Lower leg skin (tissue), 4 donors: ENCODE results near the gene STK25. TPM values are rescaled to one million over a fixed set of nuclear protein-coding genes. Genes with fewer than 3 reads are reported as not detected.
"Not testable (repeated sequence)": the region's sequence is repeated elsewhere in the genome, so short reads cannot be mapped to it uniquely, and the experiment has no call there.

Experiments used
- DNase-seq, 2 donors: peaks; one replicate each; pipeline ENCODE4 v3.0.0-alpha.2; 2019; ENCODE audit warnings: low spot score in 2 of 2
- H3K4me3 ChIP-seq: fragments of 200-600 bp; sonication (generic); 2 replicates; pipeline ENCODE4 v1.5.1; 2017; ENCODE audit warnings: mild to moderate bottlenecking, low read depth; ENCODE audit not compliant: poor library complexity, severe bottlenecking
- CTCF ChIP-seq, 3 donors: fragments of 450-650 bp; IDR thresholded peaks; one replicate each; pipeline ENCODE4 v1.5.1; 2016; ENCODE audit warnings: antibody characterized with exemption in 3 of 3, mild to moderate bottlenecking in 3 of 3, moderate library complexity in 2 of 3
- POLR2A ChIP-seq, 2 donors: fragments of 450-650 bp; IDR thresholded peaks; one replicate each; pipeline ENCODE4 v1.6.1; 2016 to 2017; ENCODE audit warnings: antibody characterized with exemption in 2 of 2, mild to moderate bottlenecking in 1 of 2, moderate library complexity in 1 of 2
- WGBS, 2 donors: methylation state at CpG; one replicate each; pipeline ENCODE4 v1.1.5; 2018; 5-methylcytosine and 5-hydroxymethylcytosine counted together
- intact Hi-C: fragments of 100-400 bp; cut with DNase I; formaldehyde crosslinking; loops from one replicate; pipeline ENCODE4 v1.15.0; 2023; ENCODE audit warnings: low total_unique reads
- total RNA-seq, 4 donors: library from RNA; depleted of rRNA; stranded (reverse); fragments of >200 nt; gene quantifications; one replicate each; pipeline ENCODE4 v1.1.0, GENCODE V29; 2016

The STK25 gene
- total RNA-seq, 4 donors from 2014 or later: 137 to 315 (median 188) TPM

- 59 to 61% methylated on average over 13 of the region's 13 CpGs for WGBS, 2 donors
- intact Hi-C loops: no loop called here
- H3K4me3 ChIP-seq: no peak overlapping the region
- TF ChIP-seq CTCF (IDR thresholded peaks at IDR 0.05) (no peak), POLR2A (IDR thresholded peaks at IDR 0.05) (no peak)
- no peak for DNase-seq
Measured at GRCh38 chr2:241531161-241531722, 22.9 kb upstream of the STK25 start.

GRCh38 chr2:241530571-241530970 is 22.2 kb upstream of the STK25 start:
- DNase-seq: no peak
- no peak overlapping the region for H3K4me3 ChIP-seq
- 53 to 65% methylated on average over 8 of the region's 8 CpGs for WGBS, 2 donors
- TF ChIP-seq CTCF (IDR thresholded peaks at IDR 0.05) (no peak), POLR2A (IDR thresholded peaks at IDR 0.05) (no peak)
- intact Hi-C loops: no loop called here

- 92 to 94% methylated on average over 31 of the region's 31 CpGs for WGBS, 2 donors
- DNase-seq, intact Hi-C loops, H3K4me3 ChIP-seq: not testable (repeated sequence)
Measured at GRCh38 chr2:241525818-241526780, 17.7 kb upstream of the STK25 start.

GRCh38 chr2:241522477-241522876 is 14.1 kb upstream of the STK25 start:
- TF ChIP-seq POLR2A (IDR thresholded peaks at IDR 0.05): no peak
- TF ChIP-seq CTCF (IDR thresholded peaks at IDR 0.05): no peak
- WGBS, 2 donors: 79 to 88% methylated on average over 5 of the region's 5 CpGs
- no peak overlapping the region for H3K4me3 ChIP-seq
- no peak for DNase-seq
- intact Hi-C loops: no loop called here

- DNase-seq: no peak
- 70 to 75% methylated on average over 11 of the region's 11 CpGs for WGBS, 2 donors
- intact Hi-C loops: no loop called here
- TF ChIP-seq CTCF (IDR thresholded peaks at IDR 0.05) (no peak), POLR2A (IDR thresholded peaks at IDR 0.05) (no peak)
- no peak overlapping the region for H3K4me3 ChIP-seq
Measured at GRCh38 chr2:241519669-241520068, 11.3 kb upstream of the STK25 start.

GRCh38 chr2:241517297-241517696 is 8.9 kb upstream of the STK25 start:
- no peak for TF ChIP-seq CTCF (IDR thresholded peaks at IDR 0.05)
- TF ChIP-seq POLR2A (IDR thresholded peaks at IDR 0.05): no peak
- no peak for DNase-seq
- 90 to 95% methylated on average over 6 of the region's 6 CpGs for whole genome bisulfite sequencing, 2 donors
- H3K4me3 ChIP-seq: no peak overlapping the region
- intact Hi-C loops: no loop called here
